ENCODE measurements around the gene POLR2I. TPM values are rescaled to one million over a fixed set of nuclear protein-coding genes. Genes with fewer than 3 reads are reported as not detected.

The POLR2I gene
- total and polyA plus RNA-seq, 2 of the 13 experiments (the other 11 are each of a cell fraction or from before 2014, with no cell fraction given): 40.5 to 104 TPM

DNA sequence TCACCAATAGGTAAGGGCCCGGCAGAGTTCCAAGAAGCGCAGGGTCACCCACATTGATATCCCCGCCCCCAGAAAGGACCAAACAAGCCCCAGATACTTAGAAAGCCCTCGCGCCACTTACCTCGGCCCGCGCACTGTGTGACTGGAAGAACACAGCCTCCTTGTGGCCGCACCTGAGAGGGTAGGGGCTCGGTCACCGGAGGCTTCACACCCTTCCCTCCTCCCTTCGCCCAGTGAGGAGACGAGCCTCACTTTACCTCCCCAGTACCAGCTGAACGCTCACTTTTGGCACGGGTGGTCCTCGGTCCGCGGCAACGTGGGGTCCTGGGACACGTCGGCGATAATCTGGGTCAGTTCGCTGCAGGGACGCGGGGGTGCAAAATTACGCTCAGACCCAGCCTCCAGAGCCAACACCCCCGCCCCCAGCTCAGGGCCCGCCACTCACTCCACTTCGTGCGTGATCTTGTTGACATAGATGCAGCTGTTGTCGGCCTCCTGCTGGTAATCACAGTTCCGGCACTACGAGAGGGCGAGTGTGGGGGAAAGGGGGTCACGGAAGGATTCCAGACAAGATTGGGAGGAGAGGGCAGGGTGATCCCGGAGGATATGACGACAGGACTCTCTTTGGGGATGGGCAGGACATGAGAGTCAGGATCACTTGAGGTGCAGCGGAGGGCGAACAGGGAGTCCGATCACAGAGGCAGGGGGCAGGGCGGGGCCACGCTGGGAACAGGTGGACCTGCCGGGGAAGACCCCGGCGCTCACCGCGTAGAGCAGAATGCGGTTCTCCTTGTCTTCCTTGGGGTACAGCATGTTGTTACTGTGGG lies 568 bp downstream of the POLR2I start:
- ATAC-seq (no peak), FAIRE-seq (no peak), DNase-seq (ENCODE audit: low spot score) (no peak)
- Histone ChIP-seq H3K4me1 (ENCODE audit: insufficient read depth, low read length) (peaks cover 37% of the 10 kb centered on the region), H3K36me3 (replicated peaks in 1 of 2; ENCODE audit: control insufficient read depth in 1 of 2, insufficient read depth in 2 of 2, low read length in 2 of 2) (peaks cover 10 to 15% of the 10 kb centered on the region in 2 experiments; a peak in 2 of 5 replicates), H3K4me2 (ENCODE audit: low read depth, low read length) (peak overlapping the region; percentile 94), H3K27ac (ENCODE audit: extremely low read length, insufficient read depth, low read length) (peak overlapping the region; percentile 77), H3K9me3 (ENCODE audit: low read length) (no peaks in the 10 kb centered on the region), H4K20me1 (ENCODE audit: insufficient read depth, low read length) (no peaks in the 10 kb centered on the region), H3K27me3 (ENCODE audit: control insufficient read depth in 1 of 2, insufficient read depth in 2 of 2, low read length in 2 of 2) (no peaks in the 10 kb centered on the region; a peak in 1 of 5 replicates), H3K9ac (ENCODE audit: insufficient read depth, low read depth, low read length) (peak overlapping the region; percentile 88), H3K4me3 (replicated peaks in 1 of 3; ENCODE audit: insufficient read depth in 1 of 3, low read depth in 2 of 3, low read length in 3 of 3) (peak overlapping the region; percentile 72 to 93 (median 88)), H2AFZ (ENCODE audit: low read length) (no peak overlapping the region), H3K79me2 (ENCODE audit: insufficient read depth, low read length) (peaks cover 21% of the 10 kb centered on the region)
- TSS peak; percentile 56 for BruUV-seq (replicated peaks)
- intact Hi-C loops (cut with micrococcal nuclease; ENCODE audit: unreplicated experiment) (loop anchor here (2.0 kb wide), 1 partner anchor 59 kb away; the partner anchor contains the start of genes THAP8 and WDR62), in situ Hi-C loops (cut with HindIII; ENCODE audit: extremely low pct_ligation_motif_present, low pct_unique_long_range_greater_than_20kb) (no loop called here)
- POLR2A ChIA-PET: interaction anchor here (1.1 to 2.3 kb wide), 8 partner anchors 11 to 375 kb away, joined by 3 to 33 read pairs (median 4); partner anchors contain the start of genes CAPNS1, ZNF146, ZNF565 and ZNF566
- WGBS (ENCODE audit: low lambda C conversion rate): 30% methylated on average over 39 of the region's 48 CpGs
- CTCF ChIA-PET (ENCODE audit: low intra/inter-chr PET ratio, low total read pairs): no interaction called here
- TF ChIP-seq ZNF558 (CRISPR knock-in tag; IDR thresholded peaks at IDR 0.05; ENCODE audit: borderline replicate concordance) (no peak), TFAP4 (IDR thresholded peaks at IDR 0.05; ENCODE audit: borderline replicate concordance, low read depth) (peak; percentile 62; the same call in 1 of the 2 replicates), PATZ1 (CRISPR knock-in tag; IDR thresholded peaks at IDR 0.05) (0 out of 2 replicates have a peak, but pooled peaks have one; percentile 32), HNRNPLL (IDR thresholded peaks at IDR 0.05; ENCODE audit: low read depth, low read length, poor library complexity, severe bottlenecking) (no peak), ZNF441 (CRISPR knock-in tag; IDR thresholded peaks at IDR 0.05; ENCODE audit: borderline replicate concordance) (no peak)
- TF ChIP-seq, protein P1, sequence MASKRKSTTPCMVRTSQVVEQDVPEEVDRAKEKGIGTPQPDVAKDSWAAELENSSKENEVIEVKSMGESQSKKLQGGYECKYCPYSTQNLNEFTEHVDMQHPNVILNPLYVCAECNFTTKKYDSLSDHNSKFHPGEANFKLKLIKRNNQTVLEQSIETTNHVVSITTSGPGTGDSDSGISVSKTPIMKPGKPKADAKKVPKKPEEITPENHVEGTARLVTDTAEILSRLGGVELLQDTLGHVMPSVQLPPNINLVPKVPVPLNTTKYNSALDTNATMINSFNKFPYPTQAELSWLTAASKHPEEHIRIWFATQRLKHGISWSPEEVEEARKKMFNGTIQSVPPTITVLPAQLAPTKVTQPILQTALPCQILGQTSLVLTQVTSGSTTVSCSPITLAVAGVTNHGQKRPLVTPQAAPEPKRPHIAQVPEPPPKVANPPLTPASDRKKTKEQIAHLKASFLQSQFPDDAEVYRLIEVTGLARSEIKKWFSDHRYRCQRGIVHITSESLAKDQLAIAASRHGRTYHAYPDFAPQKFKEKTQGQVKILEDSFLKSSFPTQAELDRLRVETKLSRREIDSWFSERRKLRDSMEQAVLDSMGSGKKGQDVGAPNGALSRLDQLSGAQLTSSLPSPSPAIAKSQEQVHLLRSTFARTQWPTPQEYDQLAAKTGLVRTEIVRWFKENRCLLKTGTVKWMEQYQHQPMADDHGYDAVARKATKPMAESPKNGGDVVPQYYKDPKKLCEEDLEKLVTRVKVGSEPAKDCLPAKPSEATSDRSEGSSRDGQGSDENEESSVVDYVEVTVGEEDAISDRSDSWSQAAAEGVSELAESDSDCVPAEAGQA (IDR thresholded peaks at IDR 0.05; ENCODE audit: low read depth): no peak
- TF ChIP-seq, protein P1 (CRISPR knock-in tag; IDR thresholded peaks at IDR 0.05; ENCODE audit: borderline replicate concordance): no peak
